GM21390 (cell line): ENCODE measurements around the gene TEF.
"Not testable (repeated sequence)": the region's sequence is repeated elsewhere in the genome, so short reads cannot be mapped to it uniquely, and the experiment has no call there.

ENCODE experiments used
- ATAC-seq: cut with Tn5 transposase; IDR thresholded peaks from one replicate; pipeline ENCODE4 v1.9.1; 2021; ENCODE audit not compliant: unreplicated experiment

The TEF gene

GRCh38 chr22:41417622-41418390 is 36.1 kb downstream of the TEF start:
- no peak for ATAC-seq

GRCh38 chr22:41418717-41419116 is 37.0 kb downstream of the TEF start:
- no peak for ATAC-seq

- no peak for ATAC-seq
Measured at GRCh38 chr22:41425660-41426365, 44.1 kb downstream of the TEF start.

GRCh38 chr22:41429232-41429950 is 47.6 kb downstream of the TEF start:
- ATAC-seq = no peak

- ATAC-seq = no peak
Measured at GRCh38 chr22:41429951-41430332, 48.2 kb downstream of the TEF start.

- ATAC-seq = no peak
Measured at GRCh38 chr22:41431656-41432055, 49.9 kb downstream of the TEF start.

GRCh38 chr22:41433480-41433879 is 51.7 kb downstream of the TEF start:
- not testable (repeated sequence) for ATAC-seq

GRCh38 chr22:41434361-41435003 is 52.7 kb downstream of the TEF start:
- not testable (repeated sequence) for ATAC-seq

- no peak for ATAC-seq
Measured at GRCh38 chr22:41435560-41435959, 53.8 kb downstream of the TEF start.

- ATAC-seq = no peak
Measured at GRCh38 chr22:41436322-41437113, 54.8 kb downstream of the TEF start.

GRCh38 chr22:41437198-41437597 is 55.5 kb downstream of the TEF start:
- no peak for ATAC-seq

- ATAC-seq = not testable (repeated sequence)
Measured at GRCh38 chr22:41440511-41440910, 58.8 kb downstream of the TEF start.

GRCh38 chr22:41442240-41442792 is 60.6 kb downstream of the TEF start:
- ATAC-seq = no peak

GRCh38 chr22:41444360-41445128 is 62.8 kb downstream of the TEF start:
- peak; percentile 46 for ATAC-seq

GRCh38 chr22:41445129-41446056 is 63.7 kb downstream of the TEF start:
- ATAC-seq = no peak

- no peak for ATAC-seq
Measured at GRCh38 chr22:41446057-41446501, 64.3 kb downstream of the TEF start.

GRCh38 chr22:41446639-41447434 is 65.1 kb downstream of the TEF start, which contains the start of gene TOB2:
TOB2 (minus strand) TSS chr22:41446801; CDS start chr22:41437345, 9,456 bp downstream.
- peak; percentile 32 for ATAC-seq
